ENCODE data around the gene STK10.

GRCh38 chr5:172175263-172175719, 12.7 kb downstream of the STK10 start:
- TF ChIP-seq EZH2phosphoT487 (IDR thresholded peaks at IDR 0.05; ENCODE audit: low read depth) (no peak), CTCF (IDR thresholded peaks at IDR 0.05; ENCODE audit: low read depth, low read length) (no peak)

Measured in OCI-LY3 (cell line).